ENCODE measurements around the gene HDHD3.

DNA sequence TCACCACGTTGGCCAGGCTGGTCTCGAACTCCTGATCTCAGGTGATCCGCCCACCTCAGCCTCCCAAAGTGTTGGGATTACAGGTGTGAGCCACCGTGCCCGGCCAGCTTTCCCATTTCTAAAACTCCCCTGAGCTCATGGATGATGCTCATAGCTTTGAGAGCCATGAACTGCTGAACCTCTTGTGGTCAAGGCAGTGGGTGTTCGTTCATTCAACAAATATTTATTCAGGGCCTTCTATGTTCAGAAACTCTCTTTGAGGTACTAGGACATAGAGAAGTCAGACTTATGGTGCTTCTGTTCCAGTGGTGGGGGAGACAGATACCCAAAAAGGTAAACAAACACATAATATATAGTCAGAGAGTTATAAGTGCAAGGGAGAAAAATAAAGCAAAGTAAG is 24.8 kb downstream of the HDHD3 start:
- TF ChIP-seq POLR2A (IDR thresholded peaks at IDR 0.05; ENCODE audit: low read depth, low read length) (no peak), SPI1 (IDR thresholded peaks at IDR 0.05; ENCODE audit: low read depth, low read length) (no peak), POLR2AphosphoS5 (IDR thresholded peaks at IDR 0.05; ENCODE audit: low read depth, low read length) (no peak), TAF1 (IDR thresholded peaks at IDR 0.05; ENCODE audit: low read depth, low read length) (no peak)

Data from GM12891 (cell line).